Loucy (cell line): ENCODE measurements around the gene UCHL5.

Experiments used
- H2AFZ ChIP-seq: fragments of 200-600 bp; sonication (generic); 2 replicates; pipeline ENCODE4 v1.6.0; 2016; ENCODE audit warnings: antibody characterized with exemption, mild to moderate bottlenecking, low read length, moderate library complexity
- H3F3A ChIP-seq: fragments of 200-600 bp; 2 replicates; pipeline ENCODE4 v1.6.0; 2016; ENCODE audit warnings: antibody characterized with exemption, low read depth, mild to moderate bottlenecking
- H3K27me3 ChIP-seq: fragments of 200-600 bp; sonication (generic); 2 replicates; pipeline ENCODE4 v1.6.1; 2014; ENCODE audit warnings: low read length, mild to moderate bottlenecking; ENCODE audit not compliant: insufficient read depth, poor library complexity, severe bottlenecking
- H3K36me3 ChIP-seq: fragments of 200-600 bp; sonication (generic); 2 replicates; pipeline ENCODE4 v1.6.1; 2016; ENCODE audit warnings: low read length; ENCODE audit not compliant: insufficient read depth
- H3K4me1 ChIP-seq: fragments of 200-600 bp; sonication (generic); 2 replicates; pipeline ENCODE4 v1.5.1; 2014; ENCODE audit warnings: low read length, mild to moderate bottlenecking; ENCODE audit not compliant: insufficient read depth, poor library complexity, severe bottlenecking
- H3K4me2 ChIP-seq: fragments of 200-600 bp; sonication (generic); 2 replicates; pipeline ENCODE4 v1.6.0; 2014; ENCODE audit warnings: antibody characterized with exemption, low read length, low read depth, mild to moderate bottlenecking; ENCODE audit not compliant: poor library complexity, severe bottlenecking
- H3K4me3 ChIP-seq: fragments of 200-600 bp; sonication (generic); 2 replicates; pipeline ENCODE4 v1.5.1; 2014; ENCODE audit warnings: low read length, mild to moderate bottlenecking, mixed read lengths; ENCODE audit not compliant: poor library complexity, severe bottlenecking
- H3K79me2 ChIP-seq: fragments of 200-600 bp; sonication (generic); 2 replicates; pipeline ENCODE4 v1.6.1; 2014; ENCODE audit warnings: low read length; ENCODE audit not compliant: insufficient read depth
- H3K9ac ChIP-seq: fragments of 200-600 bp; sonication (generic); 2 replicates; pipeline ENCODE4 v1.6.0; 2014; ENCODE audit warnings: mild to moderate bottlenecking, low read depth, low read length, moderate library complexity; ENCODE audit not compliant: poor library complexity, severe bottlenecking
- H3K9me2 ChIP-seq: fragments of 200-600 bp; sonication (generic); replicated peaks from 2 replicates; pipeline ENCODE4 v1.6.1; 2016; ENCODE audit warnings: low read depth, low read length, mixed read lengths
- H3K9me3 ChIP-seq: fragments of 200-600 bp; sonication (generic); 2 replicates; pipeline ENCODE4 v1.6.1; 2014; ENCODE audit warnings: mild to moderate bottlenecking, antibody characterized with exemption, low read length, low read depth; ENCODE audit not compliant: insufficient read depth
- H4K20me1 ChIP-seq: fragments of 200-600 bp; sonication (generic); 2 replicates; pipeline ENCODE4 v1.6.0; 2014; ENCODE audit warnings: antibody characterized with exemption, low read length, mild to moderate bottlenecking; ENCODE audit not compliant: insufficient read depth, poor library complexity, severe bottlenecking
- CTCF ChIP-seq: fragments of 200-600 bp; sonication (generic); conservative IDR thresholded peaks from 2 replicates; pipeline ENCODE4 v1.5.1; 2014; ENCODE audit warnings: mild to moderate bottlenecking, antibody characterized with exemption, low read length
- EZH2phosphoT487 ChIP-seq: fragments of 200-600 bp; IDR thresholded peaks from 2 replicates; pipeline ENCODE4 v1.6.1; 2018; ENCODE audit warnings: antibody characterized with exemption, mild to moderate bottlenecking, moderate library complexity, borderline replicate concordance

UCHL5 gene

GRCh38 chr1:192966073-192966472, 93.1 kb downstream of the UCHL5 start:
- H3K4me1 ChIP-seq, result no peaks in the 10 kb centered on the region
- H3K27me3 ChIP-seq, result no peaks in the 10 kb centered on the region
- H3K9me2 ChIP-seq, result no peaks in the 10 kb centered on the region
- H3K4me2 ChIP-seq, result no peak overlapping the region
- H3K9me3 ChIP-seq, result no peaks in the 10 kb centered on the region
- H3K9ac ChIP-seq, result no peak overlapping the region
- H4K20me1 ChIP-seq, result no peaks in the 10 kb centered on the region
- no peak overlapping the region for H2AFZ ChIP-seq
- no peaks in the 10 kb centered on the region for H3K79me2 ChIP-seq
- H3F3A ChIP-seq, result no peaks in the 10 kb centered on the region
- no peak overlapping the region for H3K4me3 ChIP-seq
- no peaks in the 10 kb centered on the region for H3K36me3 ChIP-seq
- TF ChIP-seq CTCF (no peak), EZH2phosphoT487 (no peak)

- no peak overlapping the region for H3K9ac ChIP-seq
- H3K27me3 ChIP-seq, result no peaks in the 10 kb centered on the region
- no peaks in the 10 kb centered on the region for H3K79me2 ChIP-seq
- H3K4me2 ChIP-seq, result no peak overlapping the region
- no peaks in the 10 kb centered on the region for H3K9me3 ChIP-seq
- H2AFZ ChIP-seq, result no peak overlapping the region
- TF ChIP-seq CTCF (no peak), EZH2phosphoT487 (peak; percentile 71)
- no peaks in the 10 kb centered on the region for H4K20me1 ChIP-seq
- H3K4me3 ChIP-seq, result no peak overlapping the region
- no peaks in the 10 kb centered on the region for H3K9me2 ChIP-seq
- no peaks in the 10 kb centered on the region for H3K4me1 ChIP-seq
- no peaks in the 10 kb centered on the region for H3K36me3 ChIP-seq
- H3F3A ChIP-seq, result no peaks in the 10 kb centered on the region
Observed at GRCh38 chr1:192962901-192963300, 96.3 kb downstream of the UCHL5 start.
